22Rv1 (cell line): ENCODE results near the gene BEND7.

Experiments
- ZFX ChIP-seq: fragments of 450-650 bp; IDR thresholded peaks from 2 replicates; pipeline ENCODE4 v1.6.1; 2017; ENCODE audit warnings: antibody characterized with exemption, borderline replicate concordance
- TF ChIP-seq, protein P1 (sequence below): fragments of 450-650 bp; IDR thresholded peaks from 2 replicates; pipeline ENCODE4 v1.5.1; 2017; ENCODE audit warnings: mild to moderate bottlenecking

DNA sequence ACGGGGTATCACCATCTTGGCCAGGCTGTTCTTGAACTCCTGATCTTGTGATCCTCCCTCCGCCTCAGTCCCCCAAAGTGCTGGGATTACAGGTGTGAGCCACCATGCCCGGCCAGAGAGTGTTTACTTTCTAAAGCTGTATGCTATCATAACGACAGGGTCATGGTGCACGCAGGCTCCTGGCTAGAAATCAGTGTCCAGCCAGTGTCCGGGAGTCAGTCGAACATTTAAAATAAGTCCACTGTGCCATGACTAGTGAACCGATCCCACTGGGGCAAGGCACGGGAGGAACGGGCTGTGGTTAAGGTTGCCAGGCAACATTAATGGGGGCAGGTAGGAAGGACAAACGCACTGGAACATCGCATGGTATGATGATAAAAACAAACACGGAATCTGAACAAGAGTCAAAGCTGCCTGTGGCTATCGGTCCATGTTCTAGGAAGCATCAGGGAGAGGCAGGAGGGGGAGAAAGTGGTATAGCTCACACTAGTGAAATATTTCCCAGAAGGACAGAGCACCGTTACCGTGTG, 91.7 kb downstream of the BEND7 start:
- TF ChIP-seq, protein P1, sequence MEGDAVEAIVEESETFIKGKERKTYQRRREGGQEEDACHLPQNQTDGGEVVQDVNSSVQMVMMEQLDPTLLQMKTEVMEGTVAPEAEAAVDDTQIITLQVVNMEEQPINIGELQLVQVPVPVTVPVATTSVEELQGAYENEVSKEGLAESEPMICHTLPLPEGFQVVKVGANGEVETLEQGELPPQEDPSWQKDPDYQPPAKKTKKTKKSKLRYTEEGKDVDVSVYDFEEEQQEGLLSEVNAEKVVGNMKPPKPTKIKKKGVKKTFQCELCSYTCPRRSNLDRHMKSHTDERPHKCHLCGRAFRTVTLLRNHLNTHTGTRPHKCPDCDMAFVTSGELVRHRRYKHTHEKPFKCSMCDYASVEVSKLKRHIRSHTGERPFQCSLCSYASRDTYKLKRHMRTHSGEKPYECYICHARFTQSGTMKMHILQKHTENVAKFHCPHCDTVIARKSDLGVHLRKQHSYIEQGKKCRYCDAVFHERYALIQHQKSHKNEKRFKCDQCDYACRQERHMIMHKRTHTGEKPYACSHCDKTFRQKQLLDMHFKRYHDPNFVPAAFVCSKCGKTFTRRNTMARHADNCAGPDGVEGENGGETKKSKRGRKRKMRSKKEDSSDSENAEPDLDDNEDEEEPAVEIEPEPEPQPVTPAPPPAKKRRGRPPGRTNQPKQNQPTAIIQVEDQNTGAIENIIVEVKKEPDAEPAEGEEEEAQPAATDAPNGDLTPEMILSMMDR: no peak
- TF ChIP-seq ZFX: no peak
